ENCODE data around the gene CRB1.
"Not testable (repeated sequence)": the region's sequence is repeated elsewhere in the genome, so short reads cannot be mapped to it uniquely, and the experiment has no call there.

CRB1 gene

DNA sequence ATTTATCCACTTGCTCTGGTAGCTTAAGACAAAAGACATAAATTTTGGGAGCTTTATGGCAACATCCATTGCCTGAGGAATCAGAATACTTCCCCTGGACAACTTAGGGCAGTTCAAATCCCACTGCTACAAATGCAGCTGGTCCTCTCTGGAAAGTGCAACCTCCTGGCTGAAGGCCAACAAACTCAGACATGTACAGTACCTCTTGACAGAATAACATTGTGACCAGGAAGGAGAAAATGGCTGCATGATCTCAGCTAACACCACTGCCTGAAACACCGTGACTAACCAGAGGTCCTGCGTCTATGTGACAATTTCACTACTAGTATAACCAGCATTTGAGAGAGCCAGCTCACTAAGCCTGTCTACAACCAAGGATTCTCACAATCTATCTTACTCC, 218.9 kb downstream of the CRB1 start:
- H3K9ac ChIP-seq (ENCODE audit: low read length) = no peak overlapping the region
- no peaks in the 10 kb centered on the region for H3K4me1 ChIP-seq (ENCODE audit: insufficient read depth, low read length, severe bottlenecking)
- H2AFZ ChIP-seq (ENCODE audit: low read length) = no peak overlapping the region
- no peaks in the 10 kb centered on the region for H3K9me2 ChIP-seq (ENCODE audit: low read depth, low read length)
- H3F3A ChIP-seq (ENCODE audit: insufficient read depth, low read length) = no peaks in the 10 kb centered on the region; the same call in 1 of the 2 replicates
- H3K4me2 ChIP-seq (ENCODE audit: low read length) = no peak overlapping the region
- H3K36me3 ChIP-seq (ENCODE audit: insufficient read depth, low read length) = no peaks in the 10 kb centered on the region
- no peak overlapping the region for H3K4me3 ChIP-seq (ENCODE audit: low read depth, low read length, poor library complexity, severe bottlenecking)
- H4K20me1 ChIP-seq (ENCODE audit: insufficient read depth, low read length) = no peaks in the 10 kb centered on the region
- no peaks in the 10 kb centered on the region for H3K27me3 ChIP-seq (ENCODE audit: insufficient read depth, low read length)
- TF ChIP-seq EZH2 (IDR thresholded peaks at IDR 0.05; ENCODE audit: borderline replicate concordance, low read length) = no peak
- TF ChIP-seq, protein P1, sequence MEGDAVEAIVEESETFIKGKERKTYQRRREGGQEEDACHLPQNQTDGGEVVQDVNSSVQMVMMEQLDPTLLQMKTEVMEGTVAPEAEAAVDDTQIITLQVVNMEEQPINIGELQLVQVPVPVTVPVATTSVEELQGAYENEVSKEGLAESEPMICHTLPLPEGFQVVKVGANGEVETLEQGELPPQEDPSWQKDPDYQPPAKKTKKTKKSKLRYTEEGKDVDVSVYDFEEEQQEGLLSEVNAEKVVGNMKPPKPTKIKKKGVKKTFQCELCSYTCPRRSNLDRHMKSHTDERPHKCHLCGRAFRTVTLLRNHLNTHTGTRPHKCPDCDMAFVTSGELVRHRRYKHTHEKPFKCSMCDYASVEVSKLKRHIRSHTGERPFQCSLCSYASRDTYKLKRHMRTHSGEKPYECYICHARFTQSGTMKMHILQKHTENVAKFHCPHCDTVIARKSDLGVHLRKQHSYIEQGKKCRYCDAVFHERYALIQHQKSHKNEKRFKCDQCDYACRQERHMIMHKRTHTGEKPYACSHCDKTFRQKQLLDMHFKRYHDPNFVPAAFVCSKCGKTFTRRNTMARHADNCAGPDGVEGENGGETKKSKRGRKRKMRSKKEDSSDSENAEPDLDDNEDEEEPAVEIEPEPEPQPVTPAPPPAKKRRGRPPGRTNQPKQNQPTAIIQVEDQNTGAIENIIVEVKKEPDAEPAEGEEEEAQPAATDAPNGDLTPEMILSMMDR (IDR thresholded peaks at IDR 0.05; ENCODE audit: low read length) = no peak
- H3K79me2 ChIP-seq (ENCODE audit: insufficient read depth, low read length) = no peaks in the 10 kb centered on the region
- H3K9me3 ChIP-seq (ENCODE audit: low read length) = no peaks in the 10 kb centered on the region
- H3K27ac ChIP-seq (ENCODE audit: low read depth, low read length, poor library complexity, severe bottlenecking) = no peak overlapping the region

DNA sequence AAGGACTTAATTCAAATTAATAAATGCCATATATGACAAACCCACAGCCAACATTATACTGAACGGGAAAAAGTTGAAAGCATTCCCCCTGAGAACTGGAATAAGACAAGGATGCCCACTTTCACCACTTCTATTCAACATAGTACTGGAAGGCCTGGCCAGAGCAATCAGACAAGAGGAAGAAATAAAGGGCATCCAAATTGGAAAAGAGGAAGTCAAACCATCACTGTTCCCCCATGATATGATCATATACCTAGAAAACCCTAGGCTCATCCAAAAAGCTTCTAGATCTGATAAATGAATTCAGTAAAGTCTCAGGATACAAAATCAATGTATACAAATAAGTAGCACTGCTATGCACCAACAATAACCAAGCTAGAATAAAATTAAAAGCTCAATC, 223.5 kb downstream of the CRB1 start:
- H3K9ac ChIP-seq (ENCODE audit: low read length); H3K27me3 ChIP-seq (ENCODE audit: insufficient read depth, low read length); H3K79me2 ChIP-seq (ENCODE audit: insufficient read depth, low read length); H3F3A ChIP-seq (ENCODE audit: insufficient read depth, low read length); H3K4me2 ChIP-seq (ENCODE audit: low read length); H2AFZ ChIP-seq (ENCODE audit: low read length); H3K4me3 ChIP-seq (ENCODE audit: low read depth, low read length, poor library complexity, severe bottlenecking); H3K36me3 ChIP-seq (ENCODE audit: insufficient read depth, low read length); H3K9me3 ChIP-seq (ENCODE audit: low read length); H3K4me1 ChIP-seq (ENCODE audit: insufficient read depth, low read length, severe bottlenecking); H3K27ac ChIP-seq (ENCODE audit: low read depth, low read length, poor library complexity, severe bottlenecking); H3K9me2 ChIP-seq (ENCODE audit: low read depth, low read length); H4K20me1 ChIP-seq (ENCODE audit: insufficient read depth, low read length): not testable (repeated sequence)

DNA sequence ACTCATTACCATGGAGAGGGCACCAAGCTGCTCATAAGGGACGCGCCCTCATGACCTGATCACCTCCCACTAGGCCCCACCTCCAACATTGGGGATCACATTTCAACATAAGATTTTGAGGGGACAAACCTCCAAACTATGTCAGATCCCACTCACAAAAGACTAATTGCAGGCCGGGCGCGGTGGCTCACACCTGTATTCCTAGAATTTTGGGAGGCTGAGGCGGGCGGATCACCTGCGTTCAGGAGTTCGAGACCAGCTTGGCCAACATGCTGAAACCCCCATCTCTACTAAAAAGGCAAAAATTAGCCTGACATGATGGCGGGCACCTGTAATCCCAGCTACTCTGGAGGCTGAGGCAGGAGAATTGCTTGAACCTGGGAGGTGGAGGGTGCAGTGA, 228.7 kb downstream of the CRB1 start:
- H3K79me2 ChIP-seq (ENCODE audit: insufficient read depth, low read length) = no peaks in the 10 kb centered on the region
- H3K9me2 ChIP-seq (ENCODE audit: low read depth, low read length) = no peaks in the 10 kb centered on the region

More for the DNA sequence above, 228.7 kb downstream of the CRB1 start:
- no peak for TF ChIP-seq EZH2 (IDR thresholded peaks at IDR 0.05; ENCODE audit: borderline replicate concordance, low read length)
- TF ChIP-seq, protein P1 (IDR thresholded peaks at IDR 0.05; ENCODE audit: low read length) = no peak
- Histone ChIP-seq H4K20me1 (ENCODE audit: insufficient read depth, low read length) (no peaks in the 10 kb centered on the region), H3K4me3 (ENCODE audit: low read depth, low read length, poor library complexity, severe bottlenecking) (no peak overlapping the region), H3K9me3 (ENCODE audit: low read length) (no peaks in the 10 kb centered on the region), H3K9ac (ENCODE audit: low read length) (no peak overlapping the region), H3K27me3 (ENCODE audit: insufficient read depth, low read length) (no peaks in the 10 kb centered on the region), H3K27ac (ENCODE audit: low read depth, low read length, poor library complexity, severe bottlenecking) (no peak overlapping the region), H3K4me2 (ENCODE audit: low read length) (no peak overlapping the region), H3K36me3 (ENCODE audit: insufficient read depth, low read length) (no peaks in the 10 kb centered on the region), H3K4me1 (ENCODE audit: insufficient read depth, low read length, severe bottlenecking) (no peaks in the 10 kb centered on the region), H3F3A (ENCODE audit: insufficient read depth, low read length) (no peaks in the 10 kb centered on the region), H2AFZ (ENCODE audit: low read length) (no peak overlapping the region)

Measured in OCI-LY1 (cell line).